Endometrial microvascular endothelial cells (primary cell): Measurements from ENCODE around the gene RRAD. TPM values are rescaled to one million over a fixed set of nuclear protein-coding genes. Genes with fewer than 3 reads are reported as not detected.

Experiments used
- in situ Hi-C: cut with HindIII; loops from 2 replicates; pipeline ENCODE4 v1.10.0; 2017; ENCODE audit warnings: low sequenced_read_pairs, low pct_unique_long_range_greater_than_20kb; ENCODE audit errors: inconsistent ontology term
- total RNA-seq: library from RNA; depleted of rRNA; stranded (reverse); fragments of >200 nt; gene quantifications from one replicate; pipeline ENCODE4 v1.2.3, GENCODE V29; 2015; ENCODE audit errors: inconsistent ontology term

RRAD gene
- total RNA-seq, 1 donor from 2014 or later, result 0.46 TPM

DNA sequence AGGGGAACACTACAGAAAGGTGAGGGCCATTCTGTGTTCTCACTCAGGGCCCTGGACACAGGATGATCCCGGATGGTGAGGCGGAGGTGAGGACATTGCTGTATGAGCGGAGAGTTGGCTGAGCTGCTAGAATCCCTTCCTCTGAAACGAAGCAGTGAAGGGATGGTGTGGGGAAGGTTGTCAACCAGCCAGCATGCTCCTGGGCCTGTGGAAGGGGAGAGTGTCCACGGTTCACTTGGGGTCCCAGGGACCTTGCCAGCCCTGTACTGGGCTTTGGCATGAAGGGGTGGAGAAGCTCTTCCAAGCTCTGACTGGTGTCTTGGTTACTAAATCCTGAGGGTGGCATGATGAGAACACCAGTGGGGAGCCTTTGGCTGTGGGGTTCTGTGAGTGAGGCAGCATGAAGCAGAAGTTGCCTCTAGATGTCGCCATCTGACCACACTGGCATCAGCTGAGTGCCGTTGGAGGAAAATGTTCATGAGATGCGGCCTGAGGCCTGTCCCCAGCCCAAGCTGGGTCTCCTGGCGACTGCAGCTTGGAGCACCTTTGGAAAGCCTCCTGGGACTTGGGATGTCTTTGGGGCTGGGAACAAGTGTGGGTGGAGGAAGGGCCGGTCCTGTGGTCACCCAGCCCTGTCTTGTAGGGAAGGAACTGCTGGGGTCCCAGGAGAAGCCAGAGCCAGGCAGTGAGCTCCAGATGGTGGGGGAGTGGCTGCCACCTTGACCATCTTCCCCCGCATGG lies 30.2 kb downstream of the RRAD start:
- in situ Hi-C loops, result no loop called here

DNA sequence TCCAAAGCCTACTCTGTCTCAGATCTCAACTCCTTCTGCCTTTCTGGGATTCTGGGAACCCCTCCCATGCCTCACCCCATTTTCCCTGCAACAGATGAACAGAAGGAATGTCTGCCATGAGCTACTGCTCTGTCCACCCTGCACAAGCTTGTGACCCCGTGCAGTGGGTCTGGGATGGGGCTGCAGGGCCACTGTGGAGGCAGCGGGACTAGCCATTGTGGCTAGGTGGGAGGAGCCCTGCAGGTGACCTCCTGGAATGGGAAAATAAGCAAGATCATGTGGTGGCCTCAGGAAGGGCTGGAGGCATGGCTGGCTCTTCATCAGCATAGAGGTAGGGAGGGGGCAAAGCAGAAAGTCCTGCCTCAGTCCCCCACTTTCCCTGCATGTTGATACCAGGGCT lies 31.3 kb downstream of the RRAD start:
- in situ Hi-C loops, result no loop called here

DNA sequence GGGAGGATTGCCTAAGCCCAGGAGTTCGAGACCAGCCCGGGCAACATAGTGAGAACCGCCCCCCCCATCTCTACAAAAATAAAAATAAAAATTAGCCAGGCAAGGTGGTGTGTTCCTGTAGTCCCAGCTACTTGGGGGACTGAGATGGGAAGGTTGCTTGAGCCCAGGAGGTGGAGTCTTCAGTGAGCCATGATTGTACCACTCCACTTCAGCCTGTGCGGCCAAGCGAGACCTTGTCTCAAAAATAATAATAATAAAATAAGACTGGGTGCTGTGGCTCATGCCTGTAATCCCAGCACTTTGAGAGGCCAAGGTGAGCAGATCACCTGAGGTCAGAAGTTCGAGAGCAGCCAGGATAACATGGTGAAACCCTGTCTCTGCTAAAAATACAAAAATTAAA lies 33.5 kb downstream of the RRAD start:
- in situ Hi-C loops, result no loop called here

DNA sequence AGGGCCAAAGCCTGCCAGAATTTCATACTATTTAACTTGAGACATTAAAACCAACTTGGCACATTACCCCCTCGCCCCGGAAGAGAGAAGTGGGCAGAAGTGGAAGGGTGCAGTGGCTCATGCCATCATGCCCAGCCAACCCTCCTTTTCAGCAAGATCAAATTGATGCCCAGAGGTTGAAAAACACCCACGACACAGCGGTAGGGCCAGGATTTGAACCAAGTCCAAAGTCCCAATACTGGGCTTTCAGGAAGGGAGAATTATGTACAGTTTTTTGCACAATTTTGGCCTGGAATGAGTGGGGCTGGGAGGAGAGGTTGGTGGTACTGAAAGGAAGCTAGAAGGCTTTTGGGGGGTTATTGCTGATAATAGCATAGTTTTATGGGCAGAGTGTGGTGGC lies 34.0 kb downstream of the RRAD start:
- in situ Hi-C loops, result no loop called here

DNA sequence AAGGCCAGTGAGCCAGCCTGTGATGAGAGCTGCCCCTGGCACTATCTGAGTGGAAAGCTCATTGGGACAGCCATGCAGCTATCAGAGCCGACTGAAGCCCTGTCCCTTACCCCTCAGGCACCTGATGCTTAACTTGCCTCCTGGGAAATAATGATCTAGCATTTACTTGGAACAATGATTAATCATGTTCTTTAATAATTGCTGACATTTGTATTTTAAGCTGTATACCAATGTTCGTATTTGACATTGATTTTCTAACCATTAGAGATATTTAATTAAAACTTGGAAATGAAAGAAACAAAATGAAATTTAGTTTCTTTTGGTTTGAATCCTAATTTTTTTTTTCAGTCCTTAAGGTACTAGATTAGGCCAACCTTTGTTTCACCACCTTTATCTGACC lies 34.5 kb downstream of the RRAD start:
- in situ Hi-C loops, result no loop called here

DNA sequence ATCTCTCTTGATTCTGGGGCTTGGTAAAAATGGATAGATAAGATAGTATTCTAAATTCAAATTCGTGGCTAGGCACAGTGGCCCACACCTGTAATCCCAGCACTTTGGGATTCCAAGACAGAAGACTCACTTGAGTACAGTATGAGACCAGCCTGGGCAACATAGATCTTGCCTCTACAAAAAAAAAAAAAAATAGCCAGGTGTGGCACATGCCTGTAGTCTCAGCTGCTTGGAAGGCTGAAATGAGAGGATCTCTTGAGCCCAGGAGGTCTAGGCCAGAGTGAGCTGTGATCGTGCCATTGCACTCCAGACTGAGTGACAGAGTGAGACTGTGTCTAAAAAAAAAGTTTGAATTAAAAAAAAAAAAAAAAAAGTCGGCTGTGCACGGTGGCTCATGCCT lies 35.7 kb downstream of the RRAD start:
- in situ Hi-C loops, result no loop called here

DNA sequence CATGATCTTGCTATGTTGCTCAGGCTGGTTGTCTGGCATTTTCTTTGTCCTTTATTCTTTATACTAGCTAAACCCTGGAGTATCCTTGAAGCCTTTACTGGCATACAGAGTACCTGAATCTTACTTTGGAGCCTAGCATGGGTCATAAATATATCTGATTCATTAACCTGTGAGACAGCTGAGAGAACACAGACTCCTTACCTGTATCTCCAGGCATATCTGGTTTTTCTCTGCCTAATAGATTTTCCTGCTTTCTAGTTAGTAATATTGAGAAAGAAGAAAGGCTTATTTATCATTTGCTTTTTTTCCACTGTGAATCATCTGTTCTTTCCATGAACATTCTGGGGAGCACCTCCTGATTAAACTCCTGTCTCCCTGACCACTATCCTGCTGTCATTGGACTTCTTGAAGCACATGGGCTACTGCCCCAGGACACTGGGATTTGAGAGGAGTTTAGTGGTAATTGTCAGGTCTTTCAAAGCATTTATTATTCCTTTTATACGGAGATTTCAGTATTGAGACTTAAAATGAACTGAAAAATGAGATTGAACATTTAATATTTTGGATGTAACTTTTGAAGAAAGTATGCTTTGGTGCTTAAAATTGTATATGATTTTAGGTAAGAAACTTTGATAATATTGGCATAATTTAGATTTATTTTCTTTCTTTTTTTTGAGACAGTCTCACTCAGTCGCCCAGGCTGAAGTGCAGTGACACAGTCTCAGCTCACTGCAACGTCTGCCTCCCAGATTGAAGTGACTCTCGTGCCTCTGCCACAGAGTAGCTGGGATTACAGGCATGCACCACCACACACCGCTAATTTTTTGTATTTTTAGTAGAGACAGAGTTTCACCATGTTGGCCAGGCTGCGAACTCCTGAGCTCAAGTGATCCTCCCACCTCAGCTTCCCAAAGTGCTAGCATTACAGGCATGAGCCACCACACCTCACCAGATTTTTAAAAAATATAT lies 36.4 kb downstream of the RRAD start:
- in situ Hi-C loops, result no loop called here

DNA sequence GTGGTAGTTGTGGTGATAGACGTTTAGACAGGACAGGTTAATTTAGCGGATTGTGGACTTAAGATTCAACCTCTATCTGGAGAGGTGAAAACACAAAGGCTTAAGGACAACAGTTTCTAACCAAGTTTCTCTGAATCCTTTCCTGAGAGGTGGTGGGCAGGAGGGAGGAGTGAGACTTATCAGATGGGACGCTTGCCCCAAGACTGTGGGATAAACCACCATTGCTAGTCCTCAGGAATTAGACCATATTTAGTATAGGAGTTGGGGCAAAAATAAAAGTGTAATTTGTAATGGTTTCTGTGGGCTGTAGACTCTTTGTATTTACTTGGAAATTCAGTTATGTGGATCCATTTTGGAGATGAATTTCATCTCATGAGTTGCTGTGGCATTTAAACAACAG lies 38.4 kb downstream of the RRAD start:
- in situ Hi-C loops, result no loop called here

DNA sequence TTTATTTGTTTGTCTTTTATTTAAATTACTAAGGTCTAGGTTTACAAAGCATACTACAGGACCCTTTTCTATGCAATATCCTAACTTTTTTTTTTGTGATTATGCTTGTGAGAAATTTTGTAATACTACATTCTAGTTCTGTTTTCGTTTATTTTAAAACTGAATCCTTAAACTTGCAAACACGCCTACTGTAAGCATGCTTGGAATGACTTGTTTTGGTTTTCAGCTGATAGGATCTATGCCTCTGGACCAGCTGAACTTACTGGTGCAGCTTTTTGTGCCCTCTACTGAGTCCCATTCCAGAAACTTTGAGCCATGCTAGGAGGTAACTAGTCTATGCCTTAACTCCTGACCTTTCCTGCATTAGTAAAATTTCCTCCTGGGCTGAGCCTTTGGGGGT lies 39.0 kb downstream of the RRAD start:
- in situ Hi-C loops, result no loop called here

DNA sequence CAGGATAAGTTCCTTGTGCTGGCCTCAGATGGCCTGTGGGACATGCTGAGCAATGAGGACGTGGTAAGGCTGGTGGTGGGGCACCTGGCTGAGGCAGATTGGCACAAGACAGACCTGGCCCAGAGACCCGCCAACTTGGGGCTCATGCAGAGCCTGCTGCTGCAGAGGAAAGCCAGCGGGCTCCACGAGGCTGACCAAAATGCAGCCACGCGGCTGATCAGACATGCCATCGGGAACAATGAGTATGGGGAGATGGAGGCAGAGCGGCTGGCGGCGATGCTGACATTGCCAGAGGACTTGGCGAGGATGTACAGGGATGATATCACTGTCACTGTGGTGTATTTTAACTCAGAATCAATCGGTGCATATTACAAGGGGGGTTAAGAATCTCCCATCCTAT lies 39.8 kb downstream of the RRAD start:
- in situ Hi-C loops, result no loop called here

DNA sequence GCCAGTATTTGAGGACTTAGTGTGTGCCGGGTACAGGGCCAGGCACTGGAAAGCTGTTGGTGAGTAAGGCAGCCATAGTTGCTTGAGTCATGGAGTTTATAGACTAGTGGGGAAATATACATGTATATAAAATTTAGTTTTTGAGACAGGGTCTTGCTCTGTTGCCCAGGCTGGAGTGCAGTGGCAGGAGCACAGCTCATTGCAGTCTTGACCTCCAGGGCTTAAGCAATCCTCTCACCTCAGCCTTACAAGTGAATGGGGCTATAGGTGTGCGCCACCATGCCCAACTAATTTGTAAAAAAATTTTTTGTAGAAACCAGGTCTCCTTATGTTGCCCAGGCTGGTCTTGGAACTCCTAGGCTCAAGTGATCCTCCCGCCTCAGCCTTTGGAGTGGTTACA lies 42.6 kb downstream of the RRAD start:
- in situ Hi-C loops, result no loop called here

DNA sequence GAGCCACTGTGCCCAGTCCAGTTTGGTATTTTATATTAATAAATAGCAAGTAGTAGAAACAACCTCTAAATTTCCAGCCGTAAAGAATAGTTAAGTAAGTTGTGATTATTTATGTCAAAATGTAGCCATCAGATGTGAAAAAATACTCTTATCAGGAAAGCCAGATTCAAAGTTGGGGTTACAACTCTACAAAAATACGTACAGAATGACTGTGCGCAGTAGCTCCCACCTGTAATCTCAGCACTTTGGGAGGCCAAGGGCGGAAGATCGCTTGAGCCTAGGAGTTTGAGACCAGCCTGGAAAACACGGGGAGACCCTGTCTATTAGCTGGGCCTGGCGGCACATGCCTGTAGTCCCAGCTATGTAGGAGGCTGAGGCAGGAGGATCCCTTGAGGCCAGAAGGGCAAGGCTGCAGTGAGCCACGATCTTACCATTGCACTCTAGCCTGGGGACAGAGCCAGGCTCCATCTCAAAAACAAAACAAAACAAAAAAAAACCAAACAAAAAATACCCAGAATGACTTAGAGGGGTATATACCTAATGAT lies 43.3 kb downstream of the RRAD start:
- in situ Hi-C loops, result no loop called here

DNA sequence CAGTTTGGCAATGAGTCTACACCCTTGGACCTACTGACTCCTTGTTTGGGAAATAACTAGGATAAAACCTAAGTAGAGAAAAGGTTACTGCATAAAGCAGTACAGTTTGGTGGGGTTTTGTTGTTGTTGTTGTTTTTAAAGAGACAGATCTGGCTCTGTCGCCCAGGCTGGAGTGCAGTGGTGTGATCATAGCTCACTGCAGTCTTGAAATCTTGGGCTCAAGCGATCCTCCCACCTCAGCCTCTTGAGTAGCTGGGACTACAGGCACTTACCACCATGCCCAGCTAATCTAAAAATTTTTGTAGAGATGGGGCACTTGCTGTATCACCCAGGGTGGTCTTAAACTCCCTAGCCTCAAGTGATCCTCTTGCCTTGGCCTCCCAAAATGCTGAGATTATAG lies 43.8 kb downstream of the RRAD start:
- in situ Hi-C loops, result no loop called here

DNA sequence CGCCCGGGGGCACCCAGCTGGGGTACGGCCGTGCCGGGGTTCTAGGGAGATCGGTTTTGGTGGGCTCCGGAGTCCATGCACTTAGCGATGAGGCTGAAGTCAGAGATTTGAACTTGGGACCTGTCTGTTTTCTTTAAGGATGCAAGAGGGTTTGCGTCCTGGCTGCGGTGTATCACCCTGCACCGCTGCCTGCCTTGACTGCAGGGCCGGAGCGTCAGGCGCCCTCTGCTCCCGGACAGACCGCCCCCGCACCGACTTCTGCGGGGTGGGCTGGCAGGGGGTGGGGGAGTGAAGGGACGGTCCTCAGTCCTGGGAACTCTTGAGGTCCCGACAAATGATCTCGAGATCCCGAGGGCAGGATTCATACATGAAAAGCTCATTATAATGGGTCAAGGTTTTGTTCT lies 44.3 kb downstream of the RRAD start:
- in situ Hi-C loops, result no loop called here

DNA sequence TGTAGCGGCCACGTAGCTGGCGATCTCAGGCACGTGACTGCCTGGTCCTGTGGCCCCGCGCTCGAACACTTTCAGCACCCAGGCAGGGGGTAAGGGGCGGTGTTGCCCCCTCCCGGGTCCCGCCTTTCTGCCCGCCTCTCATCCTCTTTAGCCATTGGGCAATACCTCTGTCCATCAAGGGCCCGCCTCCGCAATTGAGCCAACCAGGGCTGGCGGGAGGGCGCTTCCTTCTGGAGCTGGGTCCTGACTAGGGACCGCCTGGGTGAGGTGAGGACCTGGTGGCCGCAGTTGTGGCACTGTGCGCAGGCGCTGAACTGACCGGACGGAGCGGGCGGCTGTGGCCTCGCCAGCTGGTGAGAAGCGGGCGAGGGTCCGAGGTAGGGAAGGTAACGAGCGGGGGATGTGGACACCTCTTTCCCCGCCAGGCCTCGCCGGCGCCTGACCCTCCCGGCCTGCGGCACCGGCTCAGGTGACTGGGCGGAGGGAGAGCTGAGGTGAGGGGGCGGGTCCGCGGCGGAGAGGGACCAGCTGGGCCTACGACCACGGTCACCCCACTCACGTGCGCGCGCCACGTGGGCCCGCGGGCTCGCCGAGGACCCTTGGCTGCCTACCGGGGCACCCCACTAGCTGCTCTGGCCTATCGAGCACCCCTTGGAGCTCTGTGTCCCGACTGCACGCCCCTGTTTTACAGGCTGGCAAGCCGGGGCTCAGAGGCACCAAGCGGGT lies 44.9 kb downstream of the RRAD start, which contains the start of gene PDP2:
TSS of gene PDP2 (plus strand) at position 228 of the 726 bp plus-strand sequence. CDS start 3,770 bp downstream, outside the sequence.
- in situ Hi-C loops, result no loop called here

DNA sequence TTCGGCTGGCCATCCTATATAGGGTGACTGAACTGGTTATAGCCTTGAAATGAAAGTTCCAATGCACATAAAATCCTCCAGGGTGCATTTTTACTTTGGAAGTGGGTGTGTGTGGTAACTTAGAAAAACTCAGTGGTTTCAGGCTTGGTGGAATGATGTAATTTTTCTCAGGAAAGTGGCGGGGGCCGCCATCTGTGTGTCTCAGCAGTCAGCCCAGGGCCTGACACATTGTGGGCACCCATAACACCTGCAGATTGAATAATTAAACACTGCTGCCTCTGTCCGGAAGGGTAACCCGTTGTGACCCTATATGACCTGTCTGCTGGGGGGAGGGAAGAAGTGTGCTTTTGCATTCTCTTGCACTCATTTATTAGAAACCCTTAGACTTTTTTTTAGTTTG lies 47.3 kb downstream of the RRAD start:
- in situ Hi-C loops, result no loop called here

DNA sequence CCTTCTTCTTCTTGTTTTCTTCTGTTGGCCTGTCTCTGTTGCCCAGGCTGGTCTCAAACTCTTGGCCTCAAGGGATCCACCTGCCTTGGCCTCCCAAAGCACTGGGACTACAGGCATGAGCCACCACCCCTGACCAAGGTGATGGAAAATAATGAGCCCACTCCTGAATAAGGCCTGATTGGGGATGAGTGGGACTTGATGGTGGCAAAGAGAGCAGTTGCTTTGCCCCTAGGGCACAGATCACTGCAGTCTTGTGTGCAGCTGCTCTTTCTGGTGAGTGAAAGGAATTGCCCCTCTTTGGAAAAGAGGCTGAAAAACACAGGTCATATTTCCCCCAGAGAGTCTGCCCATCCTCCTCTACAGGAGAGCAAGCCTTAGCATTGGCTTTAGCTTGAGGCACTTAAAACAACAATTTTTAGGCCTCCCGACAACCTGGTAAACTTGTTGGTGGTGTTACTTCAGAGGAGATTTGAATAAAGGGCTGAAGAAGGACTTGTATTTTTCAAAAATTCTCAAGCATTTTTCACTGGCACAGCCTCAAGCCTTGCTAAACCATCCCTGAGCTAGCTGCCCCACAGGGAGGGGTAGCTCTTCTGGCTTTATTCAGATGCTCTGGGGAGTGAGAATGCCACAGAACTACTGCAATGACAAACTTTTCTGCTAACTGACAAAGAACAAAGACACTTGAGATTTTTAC lies 51.1 kb downstream of the RRAD start:
- in situ Hi-C loops, result no loop called here

DNA sequence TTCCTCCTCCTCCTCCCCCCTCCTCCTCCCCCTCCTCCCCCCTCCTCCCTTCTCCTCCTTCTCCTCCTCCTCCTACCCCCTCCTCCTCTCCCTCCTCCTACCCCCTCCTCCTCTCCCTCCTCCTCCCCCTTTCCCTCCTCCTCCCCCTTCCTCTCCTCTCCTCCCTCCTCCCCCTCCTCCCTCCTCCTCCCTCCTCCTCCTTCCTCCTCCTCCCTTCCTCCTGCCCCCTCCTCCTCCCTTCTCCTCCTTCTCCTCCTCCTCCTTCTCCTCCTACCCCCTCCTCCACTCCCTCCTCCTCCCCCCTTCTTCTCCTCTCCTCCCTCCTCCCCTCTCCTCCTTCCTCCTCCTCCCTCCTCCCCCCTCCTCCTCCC lies 51.7 kb downstream of the RRAD start:
- in situ Hi-C loops, result no loop called here
